IPS-20b (cell line): ENCODE measurements around the gene CNKSR3.

Experiments
- H3K27ac ChIP-seq: one replicate; pipeline ENCODE4 v1.5.1; 2013; ENCODE audit warnings: low read length
- H3K27me3 ChIP-seq: 2 replicates; pipeline ENCODE4 v1.6.1; 2013; ENCODE audit warnings: mild to moderate bottlenecking, low read length, inconsistent platforms; ENCODE audit not compliant: insufficient read depth
- H3K36me3 ChIP-seq: 2 replicates; pipeline ENCODE4 v1.6.1; 2013; ENCODE audit warnings: low read depth, mild to moderate bottlenecking, inconsistent platforms, low read length, moderate library complexity; ENCODE audit not compliant: insufficient read depth
- H3K4me1 ChIP-seq: 2 replicates; pipeline ENCODE4 v1.6.1; 2013; ENCODE audit warnings: mild to moderate bottlenecking, control low read depth, inconsistent platforms, low read length, moderate library complexity; ENCODE audit not compliant: insufficient read depth
- H3K4me3 ChIP-seq: 2 replicates; pipeline ENCODE4 v1.5.1; 2013; ENCODE audit warnings: mild to moderate bottlenecking, low read length, inconsistent platforms
- H3K9ac ChIP-seq: 2 replicates; pipeline ENCODE4 v1.6.1; 2013; ENCODE audit warnings: low read depth, mild to moderate bottlenecking, inconsistent platforms, low read length, moderate library complexity
- H3K9me3 ChIP-seq: 2 replicates; pipeline ENCODE4 v1.6.1; 2013; ENCODE audit warnings: mild to moderate bottlenecking, low read depth, low read length, inconsistent platforms; ENCODE audit not compliant: insufficient read depth

CNKSR3 gene

DNA sequence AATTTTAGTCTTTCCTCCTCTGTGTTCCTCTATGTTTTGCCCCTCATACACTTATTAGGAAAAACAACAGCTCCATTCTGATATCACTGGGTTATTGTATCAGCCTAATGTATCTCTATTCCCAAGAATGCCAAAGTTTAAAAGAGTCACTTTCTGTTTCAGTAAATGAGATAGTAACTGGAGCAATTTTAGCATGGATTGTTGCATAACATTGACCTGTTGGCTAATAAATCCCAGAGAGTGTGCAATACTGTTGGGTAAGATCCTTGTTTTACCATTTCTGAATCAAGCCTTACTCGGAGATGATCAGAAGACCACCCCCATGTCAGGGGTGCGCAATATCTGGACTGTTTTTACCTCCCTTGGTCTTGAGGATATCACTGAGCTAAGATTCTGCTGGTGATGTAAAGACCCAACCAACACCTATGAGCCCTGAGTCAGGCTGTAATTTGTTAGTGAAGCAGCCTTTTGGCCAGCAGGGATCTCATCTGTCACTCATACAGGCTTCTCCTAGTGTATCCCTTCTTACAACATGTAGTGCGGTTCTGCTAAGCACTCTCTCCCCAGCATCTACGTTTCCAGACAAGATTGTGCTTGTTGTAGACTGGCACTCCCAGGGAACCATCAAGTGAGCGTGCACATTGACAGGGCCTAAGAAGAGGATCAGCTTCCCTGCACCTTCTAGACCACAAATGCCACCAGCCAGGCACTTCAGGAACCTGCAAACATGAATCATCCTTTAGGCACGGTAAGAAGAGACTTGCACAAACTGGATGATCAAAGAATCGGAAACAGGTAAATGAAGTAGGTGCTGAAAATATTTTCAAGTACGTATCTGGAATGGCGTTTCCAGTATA is 142.4 kb downstream of the CNKSR3 start:
- Histone ChIP-seq H3K9me3 (no peaks in the 10 kb centered on the region), H3K27ac (no peak overlapping the region), H3K4me1 (no peaks in the 10 kb centered on the region), H3K9ac (no peak overlapping the region), H3K36me3 (no peaks in the 10 kb centered on the region), H3K27me3 (no peaks in the 10 kb centered on the region), H3K4me3 (no peak overlapping the region)

- Histone ChIP-seq H3K27me3 (no peaks in the 10 kb centered on the region), H3K9me3 (no peaks in the 10 kb centered on the region), H3K4me3 (no peak overlapping the region), H3K36me3 (no peaks in the 10 kb centered on the region), H3K4me1 (no peaks in the 10 kb centered on the region), H3K27ac (no peak overlapping the region), H3K9ac (no peak overlapping the region)
Observed at GRCh38 chr6:154367336-154367735, 143.1 kb downstream of the CNKSR3 start.

DNA sequence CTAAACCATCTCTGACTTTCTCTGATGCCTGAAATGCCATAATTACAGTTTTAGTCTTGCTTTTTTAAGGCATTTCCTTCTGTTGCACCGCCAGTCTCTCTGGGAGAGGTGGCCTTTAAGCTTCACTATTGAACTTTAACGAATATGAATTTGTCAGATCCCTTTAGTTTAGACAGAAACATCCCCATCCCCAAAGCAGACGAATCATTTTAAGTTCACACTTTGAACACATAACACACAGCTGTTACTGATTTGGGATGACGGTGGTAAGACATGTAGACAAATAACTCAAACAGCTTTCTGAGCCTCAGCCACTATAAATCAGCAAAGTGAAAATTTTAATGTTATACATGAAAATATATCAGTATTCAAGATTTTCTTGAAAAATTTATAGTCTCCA is 146.7 kb downstream of the CNKSR3 start:
- Histone ChIP-seq H3K27ac (no peak overlapping the region), H3K27me3 (no peaks in the 10 kb centered on the region), H3K9ac (no peak overlapping the region), H3K36me3 (no peaks in the 10 kb centered on the region), H3K4me3 (no peak overlapping the region), H3K4me1 (no peaks in the 10 kb centered on the region), H3K9me3 (no peaks in the 10 kb centered on the region)

- Histone ChIP-seq H3K4me3 (no peak overlapping the region), H3K9ac (no peak overlapping the region), H3K27ac (no peak overlapping the region), H3K9me3 (no peaks in the 10 kb centered on the region), H3K36me3 (no peaks in the 10 kb centered on the region), H3K4me1 (no peaks in the 10 kb centered on the region), H3K27me3 (no peaks in the 10 kb centered on the region)
Observed at GRCh38 chr6:154361476-154361875, 149.0 kb downstream of the CNKSR3 start.

DNA sequence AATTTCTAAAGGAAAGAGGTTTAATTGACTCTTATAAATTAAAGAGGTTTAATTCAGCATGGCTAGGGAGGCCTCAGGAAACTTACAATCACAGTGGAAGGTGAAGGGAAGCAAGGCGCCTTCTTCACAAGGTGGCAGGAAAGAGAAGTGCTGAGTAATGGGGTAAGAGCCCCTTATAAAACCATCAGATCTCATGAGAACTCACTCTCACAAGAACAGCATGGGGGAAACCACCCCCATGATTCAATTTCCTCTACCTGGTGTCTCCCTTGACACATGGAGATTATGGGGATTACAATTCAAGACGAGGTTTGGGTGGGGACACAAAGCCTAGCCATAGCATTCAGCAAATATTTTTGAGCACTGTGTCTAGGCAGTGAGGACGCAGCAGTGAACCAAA is 150.0 kb downstream of the CNKSR3 start:
- Histone ChIP-seq H3K9ac (no peak overlapping the region), H3K27me3 (no peaks in the 10 kb centered on the region), H3K36me3 (no peaks in the 10 kb centered on the region), H3K9me3 (no peaks in the 10 kb centered on the region), H3K27ac (no peak overlapping the region), H3K4me1 (no peaks in the 10 kb centered on the region), H3K4me3 (no peak overlapping the region)

GRCh38 chr6:154359679-154360078 is 150.8 kb downstream of the CNKSR3 start:
- no peak overlapping the region for H3K4me3 ChIP-seq
- no peaks in the 10 kb centered on the region for H3K27me3 ChIP-seq
- no peak overlapping the region for H3K9ac ChIP-seq
- no peaks in the 10 kb centered on the region for H3K36me3 ChIP-seq
- H3K27ac ChIP-seq = no peak overlapping the region
- no peaks in the 10 kb centered on the region for H3K9me3 ChIP-seq
- H3K4me1 ChIP-seq = no peaks in the 10 kb centered on the region

- H3K36me3 ChIP-seq = no peaks in the 10 kb centered on the region
- H3K4me3 ChIP-seq = no peak overlapping the region
- H3K9ac ChIP-seq = no peak overlapping the region
- H3K9me3 ChIP-seq = no peaks in the 10 kb centered on the region
- no peaks in the 10 kb centered on the region for H3K4me1 ChIP-seq
- no peak overlapping the region for H3K27ac ChIP-seq
- H3K27me3 ChIP-seq = no peaks in the 10 kb centered on the region
Observed at GRCh38 chr6:154359161-154359574, 151.3 kb downstream of the CNKSR3 start.

GRCh38 chr6:154358019-154358545 is 152.4 kb downstream of the CNKSR3 start:
- H3K9me3 ChIP-seq = no peaks in the 10 kb centered on the region
- no peak overlapping the region for H3K9ac ChIP-seq
- no peak overlapping the region for H3K4me3 ChIP-seq

DNA sequence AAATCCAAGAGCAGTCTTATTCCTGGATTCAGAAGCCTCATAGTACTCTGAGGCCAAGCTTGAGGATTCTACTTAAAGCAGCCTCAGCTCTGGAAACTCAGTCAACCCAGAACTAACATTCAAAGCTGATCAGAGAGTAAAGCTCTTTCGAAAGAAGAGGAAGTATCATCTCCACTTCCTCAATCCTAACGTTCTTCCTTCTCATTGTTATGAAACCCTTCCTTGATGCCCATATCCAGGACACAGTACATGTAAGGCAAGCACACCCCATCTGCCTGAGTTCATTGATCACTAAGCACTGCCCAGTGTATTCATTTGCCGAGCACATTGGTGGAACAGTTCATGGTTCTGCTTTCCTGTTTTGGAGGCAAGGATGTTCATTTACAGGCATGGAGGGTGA is 153.8 kb downstream of the CNKSR3 start, which contains the start of gene IPCEF1:
TSS of gene IPCEF1 (minus strand) at position 114 of the 400 bp plus-strand sequence. CDS start 90,856 bp downstream, outside the sequence.
- Histone ChIP-seq H3K36me3 (no peaks in the 10 kb centered on the region), H3K4me1 (no peaks in the 10 kb centered on the region), H3K9me3 (no peaks in the 10 kb centered on the region), H3K27ac (no peak within 1 kb of the TSS), H3K27me3 (no peaks in the 10 kb centered on the region), H3K9ac (no peak within 1 kb of the TSS), H3K4me3 (no peak within 1 kb of the TSS)

More at GRCh38 chr6:154358019-154358545, 152.4 kb downstream of the CNKSR3 start:
- H3K27me3 ChIP-seq = no peaks in the 10 kb centered on the region
- no peaks in the 10 kb centered on the region for H3K4me1 ChIP-seq
- no peak overlapping the region for H3K27ac ChIP-seq
- H3K36me3 ChIP-seq = no peaks in the 10 kb centered on the region

DNA sequence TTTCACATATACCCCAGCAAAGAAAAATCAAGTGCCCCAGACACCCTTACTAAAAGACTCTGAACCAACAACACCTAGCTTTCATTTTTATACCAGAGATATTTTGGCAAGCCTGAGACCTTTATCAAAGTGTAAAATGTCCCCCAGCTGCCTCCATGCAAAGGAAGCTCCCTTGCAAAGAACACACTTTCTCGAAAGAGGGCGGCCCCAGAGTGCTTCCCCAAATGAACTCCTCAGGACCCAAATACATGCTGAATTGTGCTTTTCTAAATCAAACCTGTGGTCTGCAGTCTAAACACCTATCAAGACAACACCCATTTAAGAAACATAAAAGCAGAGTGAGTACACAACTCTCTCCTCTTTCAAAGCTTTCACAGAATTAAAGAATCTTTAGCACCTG is 154.4 kb downstream of the CNKSR3 start:
- H3K27me3 ChIP-seq = no peaks in the 10 kb centered on the region
- no peak overlapping the region for H3K27ac ChIP-seq
- H3K9ac ChIP-seq = no peak overlapping the region
- H3K36me3 ChIP-seq = no peaks in the 10 kb centered on the region
- H3K4me1 ChIP-seq = no peaks in the 10 kb centered on the region
- H3K9me3 ChIP-seq = no peaks in the 10 kb centered on the region
- H3K4me3 ChIP-seq = no peak overlapping the region

DNA sequence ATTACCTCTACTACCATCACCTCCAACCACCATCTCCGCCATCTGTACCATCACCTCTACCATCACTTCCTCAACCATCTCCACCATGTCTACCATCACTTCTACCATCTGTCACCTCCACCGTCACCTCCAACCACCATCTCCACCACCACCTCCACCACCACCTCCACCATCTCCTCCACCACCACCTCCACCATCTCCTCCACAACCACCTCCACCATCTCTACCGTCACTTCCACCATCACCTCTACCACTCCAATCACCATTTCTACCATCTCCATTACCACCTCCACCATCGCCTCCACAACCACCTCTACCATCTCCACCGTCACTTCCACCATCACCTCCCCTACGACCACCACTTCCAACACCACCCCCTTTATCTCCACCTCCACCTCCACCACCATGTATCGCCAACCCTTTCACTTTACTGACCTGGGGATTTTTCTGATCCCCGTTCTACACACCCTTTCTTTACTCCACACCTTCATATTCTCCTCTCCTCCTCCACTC is 156.2 kb downstream of the CNKSR3 start:
- H3K4me3 ChIP-seq = no peak overlapping the region
- H3K36me3 ChIP-seq = no peaks in the 10 kb centered on the region
- no peaks in the 10 kb centered on the region for H3K4me1 ChIP-seq
- H3K27me3 ChIP-seq = no peaks in the 10 kb centered on the region
- H3K9ac ChIP-seq = no peak overlapping the region
- H3K27ac ChIP-seq = no peak overlapping the region
- H3K9me3 ChIP-seq = no peaks in the 10 kb centered on the region

GRCh38 chr6:154353626-154354025 is 156.9 kb downstream of the CNKSR3 start:
- H3K36me3 ChIP-seq = no peaks in the 10 kb centered on the region
- no peaks in the 10 kb centered on the region for H3K4me1 ChIP-seq
- H3K27me3 ChIP-seq = no peaks in the 10 kb centered on the region
- no peak overlapping the region for H3K9ac ChIP-seq
- H3K27ac ChIP-seq = no peak overlapping the region
- H3K4me3 ChIP-seq = no peak overlapping the region
- no peaks in the 10 kb centered on the region for H3K9me3 ChIP-seq
